GM12878 (cell line): ENCODE data around the gene CGB2.

Source experiments
- POLR2A ChIP-seq: IDR thresholded peaks from 2 replicates; pipeline ENCODE4 v1.6.1; 2011; ENCODE audit warnings: low read depth, mild to moderate bottlenecking, low read length
- SPI1 ChIP-seq: IDR thresholded peaks from 2 replicates; pipeline ENCODE4 v1.6.1; 2011; ENCODE audit warnings: low read depth, mild to moderate bottlenecking, low read length, moderate library complexity, borderline replicate concordance; ENCODE audit not compliant: insufficient read depth

- TF ChIP-seq SPI1: no peak
- TF ChIP-seq POLR2A: no peak
These were observed 12.3 kb upstream of the CGB2 start for GRCh38 chr19:49019242-49019932.
